Right forelimb (tissue), 1 donor: ENCODE data around the gene C22orf42.
"Not testable (repeated sequence)": the region's sequence is repeated elsewhere in the genome, so short reads cannot be mapped to it uniquely, and the experiment has no call there.

Source experiments
- DNase-seq: peaks from one replicate; pipeline ENCODE4 v3.0.0-alpha.2; 2018

C22orf42 gene

GRCh38 chr22:32183625-32184024 is 24.5 kb upstream of the C22orf42 start:
- DNase-seq: no peak

DNA sequence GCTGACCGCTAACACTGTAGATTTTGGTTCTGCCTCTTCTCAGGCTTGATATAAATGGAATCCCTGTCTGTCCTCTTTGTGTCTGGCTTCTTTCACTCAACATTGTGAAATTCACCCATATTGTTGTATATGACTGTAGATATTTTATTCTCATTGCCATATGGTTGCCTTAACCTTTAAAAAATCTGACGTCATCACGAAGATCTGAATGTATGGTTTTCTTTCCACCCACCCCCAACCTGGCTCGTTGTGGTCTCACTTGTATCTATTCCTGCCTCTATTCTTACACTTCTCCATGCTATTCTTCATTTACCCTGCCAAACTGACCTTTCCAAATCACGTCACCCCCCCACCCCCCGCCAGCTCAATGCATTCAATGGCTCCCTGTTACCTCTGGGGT is 21.9 kb upstream of the C22orf42 start:
- DNase-seq: no peak

DNA sequence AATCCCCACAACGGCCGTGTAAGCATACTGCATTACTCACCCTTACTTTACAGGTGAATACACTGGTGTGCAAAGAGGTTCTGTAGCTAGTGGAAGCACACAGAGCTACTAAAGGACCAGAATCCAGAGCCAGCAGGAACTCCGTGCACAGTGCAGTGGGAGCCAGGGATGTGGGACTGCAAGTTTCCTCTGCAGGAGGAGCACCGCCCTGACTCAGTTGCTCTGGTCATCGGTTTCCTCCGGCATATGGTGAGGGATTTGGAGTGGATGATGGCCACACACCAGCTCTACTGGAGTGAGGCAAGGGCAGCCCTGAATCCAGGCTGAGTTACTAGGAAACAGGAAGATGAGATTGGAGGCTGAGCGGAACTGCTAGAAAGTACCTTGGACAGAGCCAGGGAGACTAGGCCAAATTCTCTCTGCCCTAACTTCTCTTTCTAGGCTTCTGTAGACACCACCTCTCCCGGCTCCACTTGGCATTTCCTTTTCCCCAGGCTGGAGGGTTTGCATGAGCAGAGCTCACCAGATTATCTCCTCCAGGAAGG is 18.2 kb upstream of the C22orf42 start:
- DNase-seq: no peak

- DNase-seq: no peak
These were observed 16.9 kb upstream of the C22orf42 start for GRCh38 chr22:32175683-32176644.

- no peak for DNase-seq
These were observed 16.0 kb upstream of the C22orf42 start for GRCh38 chr22:32175115-32175514.

- DNase-seq: no peak
These were observed 6.6 kb upstream of the C22orf42 start for GRCh38 chr22:32165681-32166080.

GRCh38 chr22:32164075-32164860 is 5.2 kb upstream of the C22orf42 start:
- DNase-seq: no peak

GRCh38 chr22:32160411-32160810 is 1.3 kb upstream of the C22orf42 start:
- DNase-seq: not testable (repeated sequence)

- not testable (repeated sequence) for DNase-seq
These were observed 1.5 kb downstream of the C22orf42 start for GRCh38 chr22:32157632-32158031.

- DNase-seq: not testable (repeated sequence)
These were observed 4.4 kb downstream of the C22orf42 start for GRCh38 chr22:32154727-32155126.

DNA sequence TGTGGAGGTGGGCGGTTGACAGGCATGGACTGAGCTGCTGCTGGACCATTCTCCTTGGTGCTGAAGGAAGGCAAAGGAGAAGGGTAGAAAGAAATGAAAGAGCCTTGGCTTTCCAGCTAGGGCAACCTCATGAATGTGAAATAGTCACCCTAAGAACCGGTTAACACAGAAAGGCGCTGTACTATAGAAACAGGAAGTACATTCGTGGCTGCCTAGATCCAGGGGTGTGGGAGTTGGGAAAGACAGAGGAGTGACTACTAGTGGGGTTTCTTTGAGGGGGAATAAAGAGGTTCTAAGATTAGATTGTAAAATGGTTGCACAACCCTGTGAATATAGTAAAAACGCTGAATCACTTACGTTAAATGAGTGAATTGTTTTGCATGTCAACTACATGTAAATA is 7.5 kb downstream of the C22orf42 start:
- DNase-seq: not testable (repeated sequence)

DNA sequence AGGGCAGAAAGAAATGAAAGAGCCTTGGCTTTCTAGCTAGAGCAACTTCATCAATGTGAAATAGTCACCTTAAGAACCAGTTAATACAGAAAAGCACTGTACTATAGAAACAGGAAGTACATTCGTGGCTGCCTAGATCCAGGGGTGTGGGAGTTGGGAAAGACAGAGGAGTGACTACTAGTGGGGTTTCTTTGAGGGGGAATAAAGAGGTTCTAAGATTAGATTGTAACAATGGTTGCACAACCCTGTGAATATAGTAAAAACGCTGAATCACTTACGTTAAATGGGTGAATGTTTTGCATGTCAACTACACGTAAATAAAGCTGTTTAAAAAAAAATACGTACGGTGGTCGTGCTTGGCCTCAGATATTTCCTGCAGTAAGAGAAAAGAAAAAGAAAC is 8.5 kb downstream of the C22orf42 start:
- not testable (repeated sequence) for DNase-seq

GRCh38 chr22:32148372-32148771 is 10.7 kb downstream of the C22orf42 start:
- DNase-seq: not testable (repeated sequence)

DNA sequence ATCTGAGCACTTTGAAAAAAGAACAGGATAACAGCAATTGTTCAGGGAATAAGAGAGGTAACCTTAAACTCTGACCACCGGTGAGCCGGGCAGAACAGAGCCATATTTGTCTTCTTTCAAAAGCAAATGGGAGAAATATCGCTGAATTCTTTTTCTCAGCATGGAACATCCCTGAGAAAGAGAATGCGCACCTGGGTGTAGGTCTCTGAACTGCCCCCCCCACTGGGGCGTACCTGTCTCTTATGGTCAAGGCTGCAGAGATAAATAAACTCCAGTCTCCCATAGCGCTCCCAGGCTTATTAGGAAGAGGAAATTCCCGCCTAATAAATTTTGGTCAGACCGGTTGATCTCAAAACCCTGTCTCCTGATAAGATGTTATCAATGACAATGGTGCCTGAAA is 12.0 kb downstream of the C22orf42 start:
- not testable (repeated sequence) for DNase-seq

DNA sequence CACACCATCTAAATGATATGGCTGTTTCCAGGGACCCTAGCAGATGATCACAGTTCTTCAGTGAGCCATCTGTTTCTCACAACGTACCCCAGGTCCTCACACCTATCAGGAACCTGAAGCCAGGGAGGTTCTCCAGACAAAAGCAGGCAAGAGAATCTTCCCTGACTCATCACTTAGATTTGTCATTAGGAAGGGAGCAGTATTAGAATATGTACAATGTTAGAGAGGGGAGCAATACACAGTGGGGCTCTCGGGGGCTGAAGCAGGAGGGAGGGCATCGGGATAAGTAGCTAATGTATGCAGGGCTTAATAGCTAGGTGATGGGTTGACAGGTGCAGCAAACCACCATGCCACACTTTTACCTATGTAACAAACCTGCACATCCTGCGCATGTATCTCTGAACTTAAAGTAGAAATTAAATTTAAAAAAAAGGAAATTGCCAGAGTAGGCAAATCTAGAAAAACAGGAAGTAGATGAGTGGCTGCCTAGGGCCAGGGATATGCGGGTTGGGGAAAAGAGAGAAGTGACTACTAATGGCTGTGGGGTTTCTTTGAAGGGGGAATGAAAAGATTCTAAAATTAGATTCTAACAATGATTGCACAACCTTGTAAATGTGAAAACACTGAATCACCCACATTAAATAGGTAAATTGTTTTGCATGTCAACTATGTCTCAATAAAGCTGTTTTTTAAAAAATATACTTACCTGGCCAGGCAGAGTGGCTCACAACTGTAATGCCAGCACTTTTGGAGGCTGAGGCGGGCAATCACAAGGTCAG is 14.4 kb downstream of the C22orf42 start:
- no peak for DNase-seq

GRCh38 chr22:32142600-32142999 is 16.5 kb downstream of the C22orf42 start:
- DNase-seq: no peak

DNA sequence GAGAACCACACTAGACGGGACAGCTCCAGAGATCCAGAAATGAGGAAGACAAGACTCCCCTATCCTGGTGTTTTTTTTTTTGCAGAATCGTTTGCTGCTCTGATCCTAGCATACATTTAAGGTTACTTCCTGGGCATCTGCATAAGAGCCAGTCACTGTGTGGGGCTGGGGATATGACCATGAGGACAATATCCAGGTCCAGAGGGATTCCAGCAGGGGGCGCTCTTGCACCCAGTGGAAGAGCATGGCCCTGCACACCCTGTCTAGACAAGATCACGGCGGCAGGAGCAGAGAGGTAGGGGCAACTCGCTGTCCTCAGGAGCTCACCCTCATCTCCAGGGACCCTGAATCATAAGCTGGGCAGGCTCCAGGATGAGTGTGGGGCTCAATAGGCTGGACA is 18.4 kb downstream of the C22orf42 start:
- DNase-seq: not testable (repeated sequence)

DNA sequence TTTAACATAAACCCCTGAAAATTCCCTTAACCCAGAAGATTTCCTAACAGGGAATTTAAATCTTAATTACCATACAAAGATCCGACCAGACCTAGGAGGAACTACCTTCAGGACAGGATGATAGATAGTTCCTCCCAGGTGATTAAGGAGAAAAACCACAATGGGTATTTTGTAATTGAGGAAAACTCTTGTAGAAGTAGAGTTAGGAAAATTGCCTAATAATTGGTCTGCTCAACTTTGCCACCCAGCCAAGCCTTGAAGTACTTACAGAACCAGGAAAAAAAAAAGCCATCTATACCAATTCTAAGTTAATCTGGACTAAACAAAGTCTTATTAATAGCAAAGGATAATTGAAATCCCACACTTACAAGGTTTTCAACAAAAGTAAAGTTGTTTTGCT is 20.5 kb downstream of the C22orf42 start:
- not testable (repeated sequence) for DNase-seq

DNA sequence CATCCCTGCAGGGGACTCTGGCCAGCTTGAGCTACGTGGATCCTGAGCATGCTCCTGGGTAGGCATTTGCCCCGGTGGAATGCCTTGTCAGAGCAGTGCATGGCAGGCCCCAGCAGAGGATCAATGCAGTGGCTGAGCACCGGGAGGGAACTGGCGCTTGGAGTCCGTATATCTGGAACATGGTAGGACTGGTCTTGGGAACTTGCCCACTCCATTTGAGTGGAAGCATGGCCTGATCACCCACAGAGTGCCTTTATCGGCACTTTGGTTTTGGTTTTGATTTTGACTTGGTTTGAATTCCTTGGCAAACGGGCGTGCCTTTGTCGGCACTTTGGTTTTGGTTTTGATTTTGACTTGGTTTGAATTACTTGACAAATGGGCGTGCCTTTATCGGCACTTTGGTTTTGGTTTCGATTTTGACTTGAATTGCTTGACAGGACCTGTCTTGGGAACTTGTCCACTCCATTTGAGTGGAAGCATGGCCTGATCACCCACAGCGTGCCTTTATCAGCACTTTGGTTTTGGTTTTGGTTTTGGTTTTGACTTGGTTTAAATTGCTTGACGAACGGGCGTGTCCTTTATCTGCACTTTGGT is 21.3 kb downstream of the C22orf42 start:
- not testable (repeated sequence) for DNase-seq

DNA sequence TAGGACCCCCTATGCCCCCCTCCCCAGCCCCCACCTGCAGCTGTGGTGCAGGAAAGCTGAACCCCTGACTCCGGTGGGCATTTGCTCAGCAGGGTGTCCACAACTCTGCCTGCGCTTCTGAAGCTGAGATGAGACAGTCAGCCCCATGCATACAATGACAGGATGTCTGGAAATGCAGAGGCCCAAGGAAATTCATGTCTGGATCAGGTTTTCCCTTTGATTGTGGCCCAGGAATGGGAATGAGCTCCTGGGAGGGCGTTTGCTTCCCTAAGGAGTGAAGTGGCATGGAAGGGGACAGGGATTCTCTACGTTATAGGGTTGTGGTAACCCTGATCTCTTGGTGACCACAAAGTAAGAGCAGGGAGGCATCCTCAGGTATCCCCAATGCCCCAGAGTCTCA is 22.2 kb downstream of the C22orf42 start:
- DNase-seq: not testable (repeated sequence)

DNA sequence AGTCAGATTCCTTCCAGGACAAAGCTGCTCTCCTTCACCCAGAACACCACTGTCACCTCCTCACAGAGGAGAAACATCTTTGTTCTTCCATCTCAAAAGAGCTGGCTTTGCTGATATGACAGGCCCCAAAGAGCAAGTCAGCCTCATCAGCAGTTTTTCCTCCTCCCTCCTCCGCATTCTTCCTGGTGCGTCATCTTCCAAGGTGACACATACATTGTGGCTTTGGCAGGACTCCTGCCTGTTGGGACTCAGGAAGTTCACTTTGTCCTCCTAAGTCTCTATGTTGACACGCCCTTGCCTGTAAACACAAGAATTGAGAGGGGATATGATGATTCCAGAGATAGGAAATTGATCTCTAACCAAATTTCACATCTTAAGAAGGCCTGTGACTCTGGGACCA is 23.1 kb downstream of the C22orf42 start:
- DNase-seq: not testable (repeated sequence)

GRCh38 chr22:32134796-32135195 is 24.3 kb downstream of the C22orf42 start:
- DNase-seq: not testable (repeated sequence)
